ENCODE data around the gene ABCC8. TPM values are rescaled to one million over a fixed set of nuclear protein-coding genes. Genes with fewer than 3 reads are reported as not detected.

ABCC8 gene
- polyA plus RNA-seq, 1 of the 3 experiments (the other 2 are of a cell fraction), result 1.1 TPM

- H3K9ac ChIP-seq, result no peak overlapping the region
- no peak for DNase-seq
- WGBS (ENCODE audit: low lambda C conversion rate), result 73% methylated on average over 4 of the region's 7 CpGs
- no peak for TF ChIP-seq GABPA (IDR thresholded peaks at IDR 0.05; ENCODE audit: low read depth)
- TF ChIP-seq RFX5 (IDR thresholded peaks at IDR 0.05; ENCODE audit: low read length), result no peak
- TF ChIP-seq NFIC (IDR thresholded peaks at IDR 0.05; ENCODE audit: borderline replicate concordance), result no peak
- no peak for TF ChIP-seq TAF1 (IDR thresholded peaks at IDR 0.05; ENCODE audit: borderline replicate concordance, low read depth, low read length)
- no peak for TF ChIP-seq RAD21 (IDR thresholded peaks at IDR 0.05; ENCODE audit: low read length)
- H3K79me2 ChIP-seq (ENCODE audit: insufficient read depth), result no peaks in the 10 kb centered on the region
- no peak overlapping the region for H3K27ac ChIP-seq (ENCODE audit: low read depth in 2 of 2, low read length in 1 of 2)
- CTCF ChIA-PET, result interaction anchor here (0.7 to 18.5 kb wide), 6 partner anchors 13 to 351 kb away, joined by 3 to 1101 read pairs (median 4); no protein-coding TSS in a partner anchor
- no peaks in the 10 kb centered on the region for H3F3A ChIP-seq (replicated peaks; ENCODE audit: insufficient read depth)
- H3K27me3 ChIP-seq (ENCODE audit: insufficient read depth), result no peaks in the 10 kb centered on the region
- peaks cover 0 to 4% of the 10 kb centered on the region in 2 experiments; a peak in 1 of 4 replicates for H3K4me1 ChIP-seq (ENCODE audit: control insufficient read depth in 1 of 2, insufficient read depth in 2 of 2, low read depth in 1 of 2, low read length in 1 of 2)
- H3K9me3 ChIP-seq, result no peaks in the 10 kb centered on the region
- H3K4me2 ChIP-seq, result no peak overlapping the region
- no peaks in the 10 kb centered on the region for H3K36me3 ChIP-seq (replicated peaks in 1 of 2; ENCODE audit: control insufficient read depth in 1 of 2, insufficient read depth in 2 of 2, low read length in 1 of 2)
- no peak overlapping the region for H3K4me3 ChIP-seq (ENCODE audit: low read depth in 2 of 2, low read length in 1 of 2)
- H3K9me2 ChIP-seq, result no peaks in the 10 kb centered on the region
- H2AFZ ChIP-seq (ENCODE audit: low read depth), result no peak overlapping the region
- POLR2A ChIA-PET, result no interaction called here
- no peaks in the 10 kb centered on the region for H4K20me1 ChIP-seq (ENCODE audit: insufficient read depth)
These were observed 97.1 kb downstream of the ABCC8 start for GRCh38 chr11:17379383-17380180.

- H3K9me2 ChIP-seq, result no peaks in the 10 kb centered on the region
- DNase-seq, result no peak
- H3K4me1 ChIP-seq (ENCODE audit: control insufficient read depth in 1 of 2, insufficient read depth in 2 of 2, low read depth in 1 of 2, low read length in 1 of 2), result 0 out of 4 replicates have a peak, but pooled peaks cover 0 to 4% of the 10 kb centered on the region in 2 experiments
- ChIA-PET POLR2A (no interaction called here), CTCF (interaction anchor here (1.5 to 18.5 kb wide), 3 partner anchors 12 to 134 kb away, joined by 3 to 1101 read pairs (median 4); no protein-coding TSS in a partner anchor)
- WGBS (ENCODE audit: low lambda C conversion rate), result 85% methylated on average over 2 of the region's 2 CpGs
- H3K27me3 ChIP-seq (ENCODE audit: insufficient read depth), result no peaks in the 10 kb centered on the region
- H3F3A ChIP-seq (replicated peaks; ENCODE audit: insufficient read depth), result no peaks in the 10 kb centered on the region
- no peak overlapping the region for H3K9ac ChIP-seq
- no peak overlapping the region for H3K4me3 ChIP-seq (ENCODE audit: low read depth in 2 of 2, low read length in 1 of 2)
- no peaks in the 10 kb centered on the region for H3K9me3 ChIP-seq
- H3K79me2 ChIP-seq (ENCODE audit: insufficient read depth), result no peaks in the 10 kb centered on the region
- TF ChIP-seq RAD21 (IDR thresholded peaks at IDR 0.05; ENCODE audit: low read length) (no peak), REST (IDR thresholded peaks at IDR 0.05; ENCODE audit: low read depth, low read length) (no peak), PBX3 (IDR thresholded peaks at IDR 0.05) (no peak)
- H2AFZ ChIP-seq (ENCODE audit: low read depth), result no peak overlapping the region
- H4K20me1 ChIP-seq (ENCODE audit: insufficient read depth), result no peaks in the 10 kb centered on the region
- H3K27ac ChIP-seq (ENCODE audit: low read depth in 2 of 2, low read length in 1 of 2), result no peak overlapping the region
- H3K36me3 ChIP-seq (replicated peaks in 1 of 2; ENCODE audit: control insufficient read depth in 1 of 2, insufficient read depth in 2 of 2, low read length in 1 of 2), result no peaks in the 10 kb centered on the region
- no peak overlapping the region for H3K4me2 ChIP-seq
These were observed 98.0 kb downstream of the ABCC8 start for GRCh38 chr11:17378655-17379054.

Data from SK-N-SH (cell line).